SK-N-MC (cell line): ENCODE results near the gene MRPL17.

Experiments
- DNase-seq: peaks from one replicate; pipeline ENCODE4 v3.0.0-alpha.2; 2011; ENCODE audit warnings: low read depth, low spot score
- H3K27ac ChIP-seq: fragments of 200-600 bp; sonication (generic); 2 replicates; pipeline ENCODE4 v1.5.1; 2016; ENCODE audit warnings: mixed run types
- H3K36me3 ChIP-seq: fragments of 200-600 bp; sonication (generic); 2 replicates; pipeline ENCODE4 v1.6.1; 2017; ENCODE audit warnings: antibody characterized with exemption, low read length, mixed read lengths; ENCODE audit not compliant: insufficient read depth
- H3K4me3 ChIP-seq: fragments of 200-600 bp; sonication (generic); 2 replicates; pipeline ENCODE4 v1.5.1; 2016
- H3K9ac ChIP-seq: fragments of 200-600 bp; sonication (generic); 2 replicates; pipeline ENCODE4 v1.8.0; 2017; ENCODE audit warnings: mixed run types, mixed read lengths; ENCODE audit not compliant: insufficient read length
- H3K9me3 ChIP-seq: fragments of 200-600 bp; sonication (generic); 2 replicates; pipeline ENCODE4 v1.6.1; 2017; ENCODE audit warnings: low read depth, mild to moderate bottlenecking, antibody characterized with exemption, low read length, moderate library complexity, mixed read lengths
- EZH2 ChIP-seq: fragments of 200-600 bp; sonication (generic); IDR thresholded peaks from one replicate; pipeline ENCODE4 v1.6.1; 2017; ENCODE audit warnings: antibody characterized with exemption
- FOXP2 ChIP-seq: optimal IDR thresholded peaks from 2 replicates; pipeline ENCODE3; 2011; ENCODE audit warnings: mild to moderate bottlenecking, moderate library complexity; ENCODE audit not compliant: insufficient read depth; ENCODE audit errors: extremely low read length, control extremely low read depth
- POLR2AphosphoS5 ChIP-seq: IDR thresholded peaks from 2 replicates; pipeline ENCODE4 v1.6.1; 2012; ENCODE audit warnings: mild to moderate bottlenecking, low read depth, low read length, borderline replicate concordance

Gene MRPL17

GRCh38 chr11:6658647-6659046, 24.5 kb downstream of the MRPL17 start:
- no peak for DNase-seq
- H3K9ac ChIP-seq = no peak overlapping the region
- H3K27ac ChIP-seq = no peak overlapping the region
- no peaks in the 10 kb centered on the region for H3K9me3 ChIP-seq
- H3K4me3 ChIP-seq = no peak overlapping the region
- no peak for TF ChIP-seq FOXP2
- no peak for TF ChIP-seq EZH2
- TF ChIP-seq POLR2AphosphoS5 = no peak
- no peaks in the 10 kb centered on the region for H3K36me3 ChIP-seq

GRCh38 chr11:6657346-6657745, 25.8 kb downstream of the MRPL17 start:
- H3K27ac ChIP-seq = no peak overlapping the region
- H3K9ac ChIP-seq = no peak overlapping the region
- TF ChIP-seq POLR2AphosphoS5 (no peak), EZH2 (no peak), FOXP2 (no peak)
- no peaks in the 10 kb centered on the region for H3K36me3 ChIP-seq
- no peaks in the 10 kb centered on the region for H3K9me3 ChIP-seq
- no peak for DNase-seq
- no peak overlapping the region for H3K4me3 ChIP-seq

GRCh38 chr11:6656936-6657335, 26.2 kb downstream of the MRPL17 start:
- peak overlapping the region; percentile 72 for H3K9ac ChIP-seq
- no peak for DNase-seq
- no peaks in the 10 kb centered on the region for H3K9me3 ChIP-seq
- no peaks in the 10 kb centered on the region for H3K36me3 ChIP-seq
- H3K27ac ChIP-seq = peak overlapping the region; percentile 46; the same call in 1 of the 2 replicates
- H3K4me3 ChIP-seq = peak overlapping the region; percentile 86
- TF ChIP-seq FOXP2 (no peak), POLR2AphosphoS5 (no peak), EZH2 (no peak)

- H3K36me3 ChIP-seq = 0 out of 2 replicates have a peak, but pooled peaks cover 2% of the 10 kb centered on the region
- peak overlapping the region; percentile 46; the same call in 1 of the 2 replicates for H3K27ac ChIP-seq
- no peak for DNase-seq
- H3K9ac ChIP-seq = peak overlapping the region; percentile 72
- TF ChIP-seq EZH2 (no peak), POLR2AphosphoS5 (no peak), FOXP2 (no peak)
- no peaks in the 10 kb centered on the region for H3K9me3 ChIP-seq
- peak overlapping the region; percentile 86 for H3K4me3 ChIP-seq
Observed at GRCh38 chr11:6656584-6656915, 26.6 kb downstream of the MRPL17 start.

DNA sequence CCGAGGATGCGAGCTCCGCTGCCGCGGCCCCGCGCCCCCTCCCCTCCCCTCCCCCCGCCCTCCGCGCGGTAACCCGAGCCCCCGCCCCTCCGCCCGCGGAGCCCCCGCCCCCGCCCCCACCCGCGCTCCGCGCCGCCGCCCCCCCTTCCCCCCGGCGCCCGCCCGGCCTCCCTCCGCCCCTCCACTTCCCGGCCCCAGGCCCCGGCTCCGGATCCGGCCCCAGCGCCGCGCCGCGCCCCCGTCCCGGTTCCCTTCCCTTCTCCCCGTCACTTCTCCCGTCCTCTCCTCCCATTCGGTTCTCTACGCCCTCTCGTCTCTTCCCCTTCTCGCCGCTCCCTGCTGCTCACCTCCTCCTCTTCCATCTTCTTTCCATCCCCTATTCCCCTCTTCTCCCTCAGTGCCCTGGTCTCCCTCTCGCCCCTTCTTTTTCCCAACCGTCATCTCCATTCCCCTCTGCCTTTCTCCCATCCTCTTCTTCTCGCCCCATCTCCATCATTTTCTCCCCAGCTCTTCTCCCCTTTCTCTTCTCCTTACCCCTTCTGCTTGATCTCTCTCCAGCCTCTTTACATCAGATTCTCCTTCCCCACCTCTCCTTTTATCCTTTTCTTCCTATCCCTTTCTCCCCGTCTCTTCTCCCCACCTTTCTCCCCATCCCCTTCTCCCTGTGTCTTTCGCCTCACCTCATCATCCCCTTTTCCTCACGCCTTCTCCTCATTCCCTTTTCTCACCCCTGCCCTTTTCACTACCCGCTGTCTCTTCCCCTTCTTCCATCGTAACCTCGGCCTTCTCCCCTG, 27.2 kb downstream of the MRPL17 start, which contains the start of gene DCHS1:
TSS of gene DCHS1 (minus strand) at position 20 of the 794 bp plus-strand sequence. CDS start 14,196 bp downstream, outside the sequence.
- Histone ChIP-seq H3K9ac (peak within 1 kb of the TSS; percentile 81), H3K9me3 (no peaks in the 10 kb centered on the region)
- 0 out of 2 replicates have a peak, but pooled peaks have one; percentile 31 for TF ChIP-seq POLR2AphosphoS5
- TF ChIP-seq FOXP2 = no peak

GRCh38 chr11:6655020-6655789, 27.9 kb downstream of the MRPL17 start:
- no peak overlapping the region; the same call in 1 of the 2 replicates for H3K27ac ChIP-seq

More for the DNA sequence above, 27.2 kb downstream of the MRPL17 start, which contains the start of gene DCHS1:
- Histone ChIP-seq H3K27ac (peak within 1 kb of the TSS; percentile 60; the same call in 1 of the 2 replicates), H3K36me3 (0 out of 2 replicates have a peak, but pooled peaks cover 3% of the 10 kb centered on the region), H3K4me3 (peak within 1 kb of the TSS; percentile 93)
- DNase-seq = no peak

DNA sequence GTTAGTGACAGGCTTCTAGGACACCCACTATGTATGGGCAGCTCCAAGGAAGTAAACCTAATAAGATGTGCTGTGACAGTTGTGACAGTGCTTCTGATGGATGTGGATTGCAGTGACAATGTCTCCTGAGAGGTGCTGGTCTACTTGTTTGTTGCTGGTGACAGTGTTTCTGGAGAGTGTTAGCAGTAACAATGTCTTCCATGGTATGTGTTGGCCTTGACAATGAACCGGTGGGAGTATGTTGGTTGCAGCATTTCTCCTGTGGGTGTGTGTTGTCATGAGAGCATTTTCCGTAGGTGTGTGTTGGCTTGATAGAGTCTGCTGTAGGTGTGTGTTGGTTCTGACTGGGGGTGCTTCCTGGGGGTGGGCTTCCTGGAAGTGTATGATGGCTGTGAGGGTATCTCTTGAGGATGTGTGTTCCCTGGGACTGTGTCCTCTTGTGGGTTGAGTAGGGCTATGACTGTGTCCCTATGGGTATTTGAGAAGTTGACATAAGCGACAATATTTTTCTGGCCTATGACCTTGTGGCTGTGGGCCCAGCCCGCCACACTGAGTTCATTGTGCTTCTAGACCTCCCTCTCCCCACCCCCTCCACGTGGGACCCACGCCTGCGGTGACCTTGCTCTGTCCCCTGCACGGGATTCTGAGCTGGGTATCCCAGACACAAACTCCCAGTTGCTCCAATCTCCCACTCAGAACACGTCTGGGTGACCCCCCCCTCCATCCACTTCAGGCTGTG, 28.7 kb downstream of the MRPL17 start:
- Histone ChIP-seq H3K9ac (peak overlapping the region; percentile 81), H3K4me3 (peak overlapping the region; percentile 93), H3K27ac (no peak overlapping the region; the same call in 1 of the 2 replicates), H3K36me3 (peaks cover 8% of the 10 kb centered on the region; the same call in 1 of the 2 replicates), H3K9me3 (no peaks in the 10 kb centered on the region)
- TF ChIP-seq FOXP2 (no peak), EZH2 (no peak), POLR2AphosphoS5 (no peak)
- no peak for DNase-seq

More at GRCh38 chr11:6655020-6655789, 27.9 kb downstream of the MRPL17 start:
- H3K9me3 ChIP-seq = no peaks in the 10 kb centered on the region
- no peak for DNase-seq
- peaks cover 6% of the 10 kb centered on the region; the same call in 1 of the 2 replicates for H3K36me3 ChIP-seq
- TF ChIP-seq FOXP2 (no peak), POLR2AphosphoS5 (no peak), EZH2 (no peak)
- H3K4me3 ChIP-seq = peak overlapping the region; percentile 93
- H3K9ac ChIP-seq = peak overlapping the region; percentile 81

DNA sequence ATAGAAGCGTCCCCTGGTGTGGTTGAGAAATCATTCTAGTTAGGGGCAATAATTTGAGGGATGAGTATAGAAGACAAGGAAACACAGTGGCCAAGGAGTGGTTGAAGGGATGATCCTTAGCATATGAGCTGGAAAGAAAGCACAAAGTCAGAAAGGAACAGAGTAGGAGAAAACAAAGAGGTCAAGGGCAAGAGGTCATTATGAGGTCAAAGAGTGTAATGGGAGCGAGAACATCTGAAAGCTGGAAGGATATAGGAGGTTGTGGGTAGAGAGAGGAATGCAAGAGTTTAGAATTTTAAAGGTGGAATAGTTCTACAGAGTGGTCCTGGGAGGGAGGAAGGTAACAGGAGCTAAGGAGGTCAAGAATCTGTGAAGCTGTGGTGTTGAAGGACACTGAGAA, 29.5 kb downstream of the MRPL17 start:
- Histone ChIP-seq H3K9me3 (no peaks in the 10 kb centered on the region), H3K27ac (peak overlapping the region; percentile 65; the same call in 1 of the 2 replicates), H3K4me3 (peak overlapping the region; percentile 93), H3K36me3 (peaks cover 10% of the 10 kb centered on the region), H3K9ac (no peak overlapping the region)
- no peak for DNase-seq
- TF ChIP-seq POLR2AphosphoS5 (no peak), FOXP2 (no peak), EZH2 (no peak)
